Chondrocyte (in vitro differentiated cells): ENCODE results near the gene TSPAN18. TPM values are rescaled to one million over a fixed set of nuclear protein-coding genes. Genes with fewer than 3 reads are reported as not detected.

Source experiments
- DNase-seq: peaks from one replicate; pipeline ENCODE4 v3.0.0; 2021; ENCODE audit warnings: mixed read lengths, low spot score
- H3K27ac Mint-ChIP-seq: one replicate; pipeline ENCODE4 v1.8.0; 2021; ENCODE audit warnings: mild to moderate bottlenecking, moderate library complexity, mixed read lengths; ENCODE audit not compliant: unreplicated experiment
- H3K27me3 Mint-ChIP-seq: 2 replicates; pipeline ENCODE4 v1.8.0; 2021; ENCODE audit warnings: low read depth, mixed read lengths
- H3K36me3 Mint-ChIP-seq: 2 replicates; pipeline ENCODE4 v1.8.0; 2021; ENCODE audit warnings: low read depth, mixed read lengths
- H3K4me1 Mint-ChIP-seq: 2 replicates; pipeline ENCODE4 v1.8.0; 2021; ENCODE audit warnings: low read depth, mild to moderate bottlenecking, mixed read lengths
- H3K4me3 Mint-ChIP-seq: one replicate; pipeline ENCODE4 v1.8.0; 2021; ENCODE audit warnings: mild to moderate bottlenecking, moderate library complexity, mixed read lengths; ENCODE audit not compliant: unreplicated experiment
- H3K9me3 Mint-ChIP-seq: 2 replicates; pipeline ENCODE4 v1.8.0; 2021; ENCODE audit warnings: low read depth, mixed read lengths
- CTCF ChIP-seq: fragments of 200-600 bp; sonication (generic); IDR thresholded peaks from 2 replicates; pipeline ENCODE4 v1.5.0; 2021; ENCODE audit warnings: antibody characterized with exemption, mild to moderate bottlenecking, moderate library complexity
- total RNA-seq: library from RNA; stranded (reverse); gene quantifications from 3 replicates; pipeline ENCODE4 v1.2.1, GENCODE V29; 2021

TSPAN18 gene
- total RNA-seq, 1 donor from 2014 or later = 4.0 TPM

DNA sequence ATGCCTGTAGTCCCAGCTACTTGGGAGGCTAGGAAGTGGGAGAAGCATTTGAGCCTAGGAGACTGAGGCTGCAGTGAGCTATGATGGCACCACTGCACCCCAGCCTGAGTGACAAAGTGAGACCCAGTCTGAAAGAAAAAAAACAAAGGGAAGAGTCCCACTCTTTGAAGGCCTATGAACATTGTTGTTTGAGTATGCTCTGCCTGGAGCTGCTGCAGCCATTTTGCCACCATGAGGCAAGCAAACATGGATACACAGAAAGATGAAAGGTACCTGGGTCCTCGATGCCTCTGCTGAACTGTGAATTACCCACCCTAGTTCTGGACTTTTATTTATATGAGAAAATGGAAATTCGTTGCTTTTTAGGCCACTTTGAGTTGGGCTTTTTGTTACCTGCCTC, 19.7 kb upstream of the TSPAN18 start:
- DNase-seq = no peak
- no peak for TF ChIP-seq CTCF
- peaks cover 19% of the 10 kb centered on the region for H3K27me3 Mint-ChIP-seq
- H3K9me3 Mint-ChIP-seq = peaks cover 17% of the 10 kb centered on the region
- H3K4me1 Mint-ChIP-seq = peaks cover 7% of the 10 kb centered on the region
- H3K4me3 Mint-ChIP-seq = no peak overlapping the region
- peaks cover 8% of the 10 kb centered on the region for H3K36me3 Mint-ChIP-seq
- H3K27ac Mint-ChIP-seq = no peak overlapping the region

DNA sequence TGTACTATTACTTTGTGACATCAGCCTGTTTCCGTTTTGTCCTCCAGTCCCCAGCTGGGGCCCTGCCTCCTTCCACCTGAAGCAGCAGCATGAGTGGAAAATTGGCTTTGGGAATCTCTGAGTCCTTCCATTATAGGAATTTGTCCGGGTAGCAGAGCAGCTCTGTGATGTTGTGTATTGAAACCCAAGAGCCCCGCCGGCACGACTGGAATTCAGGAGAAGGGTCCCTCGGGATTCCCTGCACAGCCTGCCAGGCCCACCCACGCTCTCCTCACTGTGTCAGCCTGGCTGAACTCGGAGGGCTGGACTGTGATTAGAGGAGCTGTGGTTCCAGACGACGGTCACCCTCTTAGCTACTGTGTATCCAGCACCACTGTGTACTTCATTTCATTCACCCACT, 18.8 kb upstream of the TSPAN18 start:
- Mint-ChIP-seq H3K9me3 (peaks cover 17% of the 10 kb centered on the region), H3K4me1 (peaks cover 7% of the 10 kb centered on the region), H3K36me3 (peaks cover 8% of the 10 kb centered on the region), H3K4me3 (no peak overlapping the region), H3K27ac (no peak overlapping the region), H3K27me3 (peaks cover 24% of the 10 kb centered on the region)
- no peak for TF ChIP-seq CTCF
- DNase-seq = no peak

DNA sequence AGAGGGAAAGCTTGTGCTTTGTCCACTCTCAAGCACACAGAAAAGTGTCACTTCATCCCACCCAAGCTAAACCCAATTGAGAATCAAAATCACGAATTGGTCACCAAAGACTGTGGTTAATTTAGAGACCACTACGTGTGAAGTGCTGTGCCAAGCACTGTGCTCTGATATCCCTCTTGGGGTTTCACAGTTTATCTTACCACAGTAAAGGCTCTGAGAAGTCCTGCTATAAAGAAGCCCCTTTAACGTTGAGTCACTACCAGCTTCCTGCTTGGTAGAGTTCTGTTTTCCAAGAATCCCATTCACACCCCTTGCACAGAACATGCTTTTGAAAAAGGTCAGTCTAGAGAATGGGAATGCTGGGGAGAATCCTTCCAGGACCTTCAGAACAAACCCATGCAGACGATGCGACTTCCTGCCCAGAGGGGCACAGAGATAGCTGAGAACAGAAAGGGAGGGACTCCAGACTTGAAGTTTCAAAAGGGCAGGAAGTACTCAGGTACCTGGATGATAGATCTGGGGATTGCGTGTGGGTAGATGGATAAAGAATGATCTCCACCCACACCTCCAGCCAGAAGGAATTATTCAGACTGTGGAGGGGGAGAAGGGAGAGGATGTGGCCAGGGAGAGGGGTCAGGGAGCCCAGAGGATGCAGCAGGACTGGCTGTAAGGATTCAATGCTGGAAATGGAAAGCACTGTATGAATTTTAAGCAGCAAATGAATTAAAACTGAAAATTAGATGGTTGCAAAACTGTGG, 18.1 kb upstream of the TSPAN18 start:
- Mint-ChIP-seq H3K27ac (no peak overlapping the region), H3K9me3 (peaks cover 15% of the 10 kb centered on the region), H3K4me3 (no peak overlapping the region), H3K4me1 (peaks cover 7% of the 10 kb centered on the region), H3K36me3 (peaks cover 8% of the 10 kb centered on the region), H3K27me3 (peaks cover 29% of the 10 kb centered on the region)
- DNase-seq = no peak
- TF ChIP-seq CTCF = no peak

DNA sequence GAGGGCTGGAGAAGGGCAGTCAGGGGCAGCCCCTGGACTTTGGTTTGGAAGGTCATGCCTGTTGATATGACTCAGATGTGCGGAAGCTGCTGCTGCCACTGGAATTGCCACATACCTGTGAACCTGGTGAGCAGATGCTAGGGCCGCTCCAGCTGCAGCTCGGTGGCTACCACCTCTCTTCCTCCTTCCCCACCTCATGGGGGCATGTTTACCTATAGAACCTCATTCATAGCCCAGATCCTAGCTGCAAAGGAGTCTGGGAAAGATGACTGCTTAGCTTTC, 17.5 kb upstream of the TSPAN18 start:
- Mint-ChIP-seq H3K36me3 (peaks cover 7% of the 10 kb centered on the region), H3K9me3 (peaks cover 12% of the 10 kb centered on the region), H3K4me1 (peaks cover 7% of the 10 kb centered on the region), H3K4me3 (no peak overlapping the region), H3K27ac (no peak overlapping the region), H3K27me3 (peaks cover 29% of the 10 kb centered on the region)
- DNase-seq = no peak
- TF ChIP-seq CTCF = no peak

GRCh38 chr11:44709966-44710365, 16.8 kb upstream of the TSPAN18 start:
- DNase-seq = no peak
- Mint-ChIP-seq H3K4me1 (peaks cover 7% of the 10 kb centered on the region), H3K9me3 (peaks cover 12% of the 10 kb centered on the region), H3K36me3 (peaks cover 9% of the 10 kb centered on the region), H3K27me3 (peaks cover 36% of the 10 kb centered on the region), H3K4me3 (no peak overlapping the region), H3K27ac (no peak overlapping the region)
- no peak for TF ChIP-seq CTCF
